Adrenal gland (tissue), 12 donors: Measurements from ENCODE around the gene CPEB1. TPM values are rescaled to one million over a fixed set of nuclear protein-coding genes. Genes with fewer than 3 reads are reported as not detected.
"Not testable (repeated sequence)": the region's sequence is repeated elsewhere in the genome, so short reads cannot be mapped to it uniquely, and the experiment has no call there.

ENCODE experiments used
- DNase-seq, 7 donors: peaks; one replicate each; pipeline ENCODE4 v3.0.0-alpha.2; 2019 to 2020
- H3K27ac ChIP-seq, 5 donors: fragments of 200-600 bp; sonication (generic) in 4 of 5; 1 replicate in 3 of 5; 2 replicates in 2 of 5; pipeline versions ENCODE4 v1.5.1 to v1.8.0; 2016 to 2020; ENCODE audit warnings: mild to moderate bottlenecking in 1 of 5
- H3K27me3 ChIP-seq: fragments of 200-600 bp; 2 replicates; pipeline ENCODE4 v1.8.0; 2021
- H3K36me3 ChIP-seq, 2 donors: fragments of 200-600 bp; replicated peaks in 1 of 2; 1 replicate in 1 of 2; 2 replicates in 1 of 2; pipeline versions ENCODE4 v1.5.1 to v1.8.0; 2018 to 2022
- H3K4me1 ChIP-seq, 2 donors: fragments of 200-600 bp; replicated peaks in 1 of 2; 1 replicate in 1 of 2; 2 replicates in 1 of 2; pipeline versions ENCODE4 v1.5.1 to v1.8.0; 2018 to 2021
- H3K4me3 ChIP-seq, 4 donors: fragments of 200-600 bp; sonication (generic) in 3 of 4; one replicate each; pipeline ENCODE4 v1.5.1; 2016 to 2018
- H3K9me3 ChIP-seq, 3 donors: fragments of 200-600 bp; sonication (generic) in 1 of 3; replicated peaks in 1 of 3; 1 replicate in 2 of 3; 2 replicates in 1 of 3; pipeline versions ENCODE4 v1.5.1 to v1.8.0; 2016 to 2021
- CTCF ChIP-seq, 6 experiments: fragments of 450-650 bp in 4 of 6; fragments of 200-600 bp in 2 of 6; sonication (generic) in 1 of 6; IDR thresholded peaks; 1 replicate in 5 of 6; 2 replicates in 1 of 6; pipeline versions ENCODE4 v1.5.1 to v1.8.0; 2016 to 2021; ENCODE audit warnings: antibody characterized with exemption in 6 of 6, mild to moderate bottlenecking in 2 of 6, moderate library complexity in 1 of 6
- POLR2A ChIP-seq, 2 donors: fragments of 450-650 bp; IDR thresholded peaks; one replicate each; pipeline ENCODE4 v1.6.1; 2017; ENCODE audit warnings: antibody characterized with exemption in 2 of 2, mild to moderate bottlenecking in 2 of 2, moderate library complexity in 1 of 2
- WGBS, 4 donors: extraction: QIAGEN DNeasy Blood & Tissue Kit in 2 of 4; methylation state at CpG; one replicate each; pipeline versions ENCODE4 v1.1.5 to v1.1.7; 2013 to 2017; 5-methylcytosine and 5-hydroxymethylcytosine counted together
- intact Hi-C, 2 donors: fragments of 100-400 bp; cut with DNase I; formaldehyde crosslinking; loops; one replicate each; pipeline versions ENCODE4 v1.14.1 to v1.15.0; 2022 to 2023
- polyA plus RNA-seq, 3 donors: library from polyadenylated mRNA; stranded (reverse); fragments of 200-250 nt in 2 of 3; fragments of 350-450 nt in 1 of 3; fragmentation: Illumina TruSeq in 1 of 3; extraction: RNeasy Lipid Tissue Mini Kit (QIAGEN cat#74804) in 1 of 3; gene quantifications; one replicate each; pipeline ENCODE4 v1.2.3, GENCODE V29; 2013 to 2014
- total RNA-seq, 9 donors: library from RNA; depleted of rRNA in 4 of 9; stranded (reverse); fragments of >200 nt in 4 of 9; fragments of 120-200 nt in 1 of 9; fragmentation: NEBNext Ultra II Directional in 1 of 9; extraction: Animal tissue kit (Norgen Biotek cat#: 25700) in 1 of 9; gene quantifications; one replicate each; pipeline versions ENCODE4 v1.1.0 to v1.2.4, GENCODE V29; 2013 to 2023
- donor health status: healthy with polysubstance abuse.
- donor health status: Bipolar disorder and iron deficiency.
- donor health status: DM: yes; HTN: yes; CAD: no.
- donor health status: DM: no; HTN: no; CAD: no.
- donor health status: DM: no; HTN: no; CAD: no.
- donor health status: DM: yes; HTN: yes; CAD: no.

The CPEB1 gene
- total and polyA plus RNA-seq, 12 donors = 1.5 to 11.6 (median 6.0) TPM

DNA sequence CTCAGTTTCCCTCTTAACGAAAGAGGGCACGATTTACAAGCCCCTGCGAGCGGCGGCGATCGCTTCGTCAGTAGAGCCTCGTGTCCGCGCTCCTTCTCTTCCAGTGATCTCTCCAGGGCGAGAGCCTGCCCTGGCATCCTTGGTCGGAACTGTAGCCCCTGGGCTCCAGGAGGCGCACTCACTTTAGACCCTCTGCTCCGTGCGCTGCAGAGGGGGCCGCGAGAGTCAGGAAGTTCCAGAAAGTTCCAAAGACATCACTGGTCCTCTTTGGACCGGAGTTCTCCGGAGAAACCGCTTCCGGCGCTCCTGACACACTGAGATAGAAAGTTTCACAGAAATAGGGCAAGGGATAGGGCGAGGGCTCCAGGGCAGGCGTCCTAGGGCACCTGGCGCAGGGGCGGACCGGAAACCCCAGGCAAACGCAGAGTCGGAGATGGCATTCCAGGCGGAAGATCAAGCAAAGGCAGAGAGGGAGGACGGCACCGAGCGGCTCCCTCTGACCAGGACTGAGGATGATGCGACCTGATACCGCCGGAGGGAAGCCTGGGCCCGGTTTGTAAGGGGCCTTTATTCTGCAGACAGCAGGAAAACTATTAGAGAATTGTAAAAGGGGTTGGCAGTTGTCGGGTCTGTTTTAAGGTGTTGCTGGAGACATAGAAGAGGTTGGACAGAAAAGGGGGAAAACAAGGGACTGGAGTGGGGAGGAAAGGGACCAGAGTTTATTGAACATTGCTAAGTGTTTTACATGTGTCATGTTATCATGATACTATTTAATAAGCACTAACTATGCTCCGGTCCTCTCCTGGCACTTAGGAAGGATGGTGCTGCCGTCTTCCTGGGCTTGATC, 1.3 kb upstream of the CPEB1 start:
- H3K4me1 ChIP-seq = peaks cover 12 to 21% of the 10 kb centered on the region in 2 donors
- H3K4me3 ChIP-seq = peak overlapping the region in 2 of 4 donors; percentile 31 to 77
- 25 to 44% (median 35%) methylated on average over 23 to 41 of the region's 41 CpGs for WGBS, 4 donors
- TF ChIP-seq POLR2A (IDR thresholded peaks at IDR 0.05) (no peak), CTCF (IDR thresholded peaks at IDR 0.05) (no peak)
- no peaks in the 10 kb centered on the region for H3K27me3 ChIP-seq
- peak overlapping the region in 1 of 5 donors; percentile 50 for H3K27ac ChIP-seq
- H3K36me3 ChIP-seq = no peaks in the 10 kb centered on the region
- peak in 2 of 7 donors; percentile 13 to 20 for DNase-seq
- intact Hi-C loops = loop anchor here in 1 of 2 donors (10.0 kb wide), 1 partner anchor 104 kb away; the partner anchor contains the start of gene RPS17
- H3K9me3 ChIP-seq = no peaks in the 10 kb centered on the region

DNA sequence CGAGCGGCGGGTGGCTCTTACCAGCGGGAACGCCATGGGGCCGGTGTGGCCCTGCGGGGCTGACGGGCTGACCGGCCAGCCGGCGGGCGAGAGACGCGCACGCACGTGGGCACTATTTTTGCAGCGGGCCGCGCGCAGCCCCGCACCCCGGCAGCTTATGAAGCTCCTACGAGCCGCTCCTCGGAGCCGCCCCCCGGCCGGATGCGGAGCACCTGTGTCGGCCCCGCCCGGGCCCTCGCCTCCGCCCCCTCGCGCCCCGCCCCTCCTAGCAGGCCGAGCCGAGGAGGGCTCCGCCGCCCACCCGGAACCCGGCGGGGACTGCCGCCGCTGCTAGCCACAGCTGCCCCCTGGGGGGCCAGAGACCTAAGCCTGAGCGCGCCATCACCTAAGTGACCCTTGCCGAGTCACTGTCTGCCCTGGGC, 683 bp upstream of the CPEB1 start:
- WGBS, 4 donors = 2% methylated on average over 44 to 49 of the region's 49 CpGs; no CpG with 5 or more reads in 2 of the 4 donors
- TF ChIP-seq CTCF (IDR thresholded peaks at IDR 0.05) (no peak), POLR2A (IDR thresholded peaks at IDR 0.05) (no peak)
- intact Hi-C loops = loop anchor here in 1 of 2 donors (10.0 kb wide), 1 partner anchor 103 kb away; the partner anchor contains the start of gene RPS17
- Histone ChIP-seq H3K4me1 (peaks cover 12 to 21% of the 10 kb centered on the region in 2 donors), H3K27ac (peak overlapping the region in 2 of 5 donors; percentile 32 to 50), H3K36me3 (no peaks in the 10 kb centered on the region), H3K9me3 (no peaks in the 10 kb centered on the region), H3K27me3 (no peaks in the 10 kb centered on the region), H3K4me3 (peak overlapping the region in 3 of 4 donors; percentile 31 to 77 (median 32))
- no peak for DNase-seq

- Histone ChIP-seq H3K27ac (no peak overlapping the region), H3K27me3 (no peaks in the 10 kb centered on the region), H3K9me3 (no peaks in the 10 kb centered on the region), H3K4me1 (peaks cover 12 to 21% of the 10 kb centered on the region in 2 donors), H3K36me3 (no peaks in the 10 kb centered on the region), H3K4me3 (peak overlapping the region in 2 of 4 donors; percentile 31 to 77)
- 5 to 17% (median 10%) methylated on average over 12 to 56 of the region's 56 CpGs for WGBS, 4 donors
- intact Hi-C loops = loop anchor here in 1 of 2 donors (10.0 kb wide), 1 partner anchor 102 kb away; the partner anchor contains the start of gene RPS17
- peak; percentile 26 to 69 (median 55) for DNase-seq
- no peak for TF ChIP-seq CTCF (IDR thresholded peaks at IDR 0.05)
- no peak for TF ChIP-seq POLR2A (IDR thresholded peaks at IDR 0.05)
Observed at GRCh38 chr15:82646250-82647044, 716 bp downstream of the CPEB1 start.

DNA sequence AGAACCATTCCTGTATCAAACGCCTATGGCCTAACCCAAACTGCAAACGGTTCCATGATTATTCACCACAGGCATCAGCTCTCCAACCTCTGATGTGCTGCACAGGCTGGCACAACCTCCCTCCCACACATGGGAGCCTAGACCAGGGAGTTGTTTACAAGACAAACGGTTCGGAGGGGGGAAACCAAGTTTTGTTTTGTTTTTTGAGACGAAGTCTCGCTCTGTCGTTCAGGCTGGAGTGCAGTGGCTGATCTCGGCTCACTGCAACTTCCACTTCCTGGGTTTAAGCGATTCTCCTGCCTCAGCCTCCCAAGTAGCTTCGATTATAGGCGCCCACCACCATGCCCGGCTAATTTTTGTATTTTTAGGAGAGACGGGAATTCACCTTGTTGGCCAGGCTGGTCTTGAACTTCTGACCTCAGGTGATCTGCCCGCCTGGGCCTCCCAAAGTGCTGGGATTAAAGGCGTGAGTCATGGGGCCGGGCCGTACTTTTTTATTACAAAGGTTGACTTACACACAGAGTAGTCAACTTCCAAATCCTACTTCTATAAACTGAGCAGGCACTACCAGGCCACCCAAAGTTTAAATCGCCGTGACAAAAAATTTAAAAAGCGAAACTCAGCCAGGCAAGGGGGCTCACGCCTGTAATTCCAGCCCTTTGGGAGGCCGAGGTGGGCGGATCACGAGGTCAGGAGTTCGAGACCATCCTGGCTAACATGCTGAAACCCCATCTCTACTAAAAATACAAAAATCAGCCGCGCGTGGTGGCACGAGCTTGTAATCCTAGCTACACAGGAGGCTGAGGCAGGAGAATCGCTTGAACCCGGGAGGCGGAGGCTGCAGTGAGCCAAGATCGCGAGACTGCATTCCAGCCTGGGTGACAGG, 2.0 kb downstream of the CPEB1 start:
- 90 to 91% (median 90%) methylated on average over 32 to 34 of the region's 34 CpGs for WGBS, 4 donors
- intact Hi-C loops = loop anchor here in 1 of 2 donors (10.0 kb wide), 1 partner anchor 100 kb away; the partner anchor contains the start of gene RPS17

More for the DNA sequence above, 2.0 kb downstream of the CPEB1 start:
- H3K9me3 ChIP-seq, DNase-seq, H3K4me3 ChIP-seq, H3K27ac ChIP-seq, H3K36me3 ChIP-seq, H3K27me3 ChIP-seq: not testable (repeated sequence)
- peaks cover 12 to 21% of the 10 kb centered on the region in 2 donors for H3K4me1 ChIP-seq
